Thyroid gland (tissue), 4 donors: Measurements from ENCODE around the gene FBXL7.

Source experiments
- CTCF ChIP-seq, 6 experiments: fragments of 200-600 bp in 3 of 6; fragments of 450-650 bp in 3 of 6; sonication (generic) in 3 of 6; IDR thresholded peaks; one replicate each; pipeline ENCODE4 v1.5.1; 2016 to 2019; ENCODE audit warnings: antibody characterized with exemption in 6 of 6, mild to moderate bottlenecking in 2 of 6, inconsistent platforms in 1 of 6, moderate library complexity in 1 of 6
- POLR2A ChIP-seq, 2 donors: fragments of 450-650 bp; IDR thresholded peaks; one replicate each; pipeline ENCODE4 v1.6.1; 2017; ENCODE audit warnings: antibody characterized with exemption in 2 of 2, mild to moderate bottlenecking in 2 of 2, moderate library complexity in 1 of 2

- TF ChIP-seq CTCF (IDR thresholded peaks at IDR 0.05) = no peak
- no peak for TF ChIP-seq POLR2A (IDR thresholded peaks at IDR 0.05)
Observed at GRCh38 chr5:15897656-15898055, 397.7 kb downstream of the FBXL7 start.
